Measurements from ENCODE around the gene COL21A1.

Gene COL21A1

DNA sequence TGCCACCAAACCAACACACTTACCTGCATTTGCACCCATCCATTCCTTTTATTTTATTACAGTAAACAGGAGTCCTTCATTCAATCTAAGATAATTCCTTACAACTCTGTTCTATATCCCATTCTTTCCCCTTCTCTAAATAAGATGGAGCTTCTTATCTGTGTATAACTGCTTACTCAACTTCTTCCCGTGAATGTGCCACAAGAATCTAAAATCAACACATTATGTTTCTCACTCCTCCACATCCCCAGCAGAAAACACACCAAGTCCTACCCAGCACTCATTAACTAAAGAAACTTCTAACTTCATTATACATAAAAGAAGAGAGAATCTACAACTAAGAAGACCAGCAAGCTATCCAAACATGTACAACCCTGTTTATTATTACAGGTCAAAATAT lies 141.1 kb downstream of the COL21A1 start:
- DNase-seq (ENCODE audit: low spot score): no peak

GRCh38 chr6:56104591-56104990 lies 142.8 kb downstream of the COL21A1 start:
- DNase-seq (ENCODE audit: low spot score): no peak

DNA sequence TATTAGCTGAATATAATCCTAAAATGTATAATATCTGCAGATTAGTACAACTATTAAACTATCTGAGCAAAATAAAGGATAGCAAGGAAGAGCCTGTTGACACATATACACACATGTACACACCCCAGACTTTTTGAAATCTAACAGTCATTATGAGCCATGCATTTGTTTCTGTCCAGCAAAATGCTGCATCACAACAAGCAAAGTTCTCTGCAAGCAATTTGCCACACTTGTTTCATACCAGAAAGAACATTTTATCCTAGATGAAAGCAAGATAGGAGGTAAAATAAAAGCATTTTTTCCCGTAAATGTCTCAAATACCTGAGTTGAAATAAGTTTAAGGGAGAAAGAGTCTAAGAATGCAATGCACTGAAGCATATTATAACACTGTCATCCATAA lies 145.2 kb downstream of the COL21A1 start:
- DNase-seq (ENCODE audit: low spot score): no peak

DNA sequence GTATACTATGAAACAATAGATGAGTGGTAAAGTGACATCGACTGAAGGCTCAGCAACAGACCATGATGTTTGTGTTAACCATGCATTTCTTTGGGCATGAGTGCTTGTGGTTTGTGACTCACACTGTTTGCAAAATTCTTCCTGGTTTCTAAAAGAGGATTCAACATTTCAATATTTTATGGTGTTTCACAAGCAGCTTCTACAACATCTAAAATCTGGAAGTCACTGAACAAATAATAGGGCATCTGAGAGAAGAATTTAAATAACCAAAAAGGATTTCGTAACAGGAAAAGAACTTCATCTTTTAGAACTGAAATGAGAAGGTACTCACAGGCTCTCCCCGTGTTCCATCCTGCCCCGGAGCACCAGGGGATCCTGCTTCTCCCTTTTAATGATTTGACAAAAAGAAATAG lies 146.2 kb downstream of the COL21A1 start:
- DNase-seq (ENCODE audit: low spot score): peak; percentile 0

DNA sequence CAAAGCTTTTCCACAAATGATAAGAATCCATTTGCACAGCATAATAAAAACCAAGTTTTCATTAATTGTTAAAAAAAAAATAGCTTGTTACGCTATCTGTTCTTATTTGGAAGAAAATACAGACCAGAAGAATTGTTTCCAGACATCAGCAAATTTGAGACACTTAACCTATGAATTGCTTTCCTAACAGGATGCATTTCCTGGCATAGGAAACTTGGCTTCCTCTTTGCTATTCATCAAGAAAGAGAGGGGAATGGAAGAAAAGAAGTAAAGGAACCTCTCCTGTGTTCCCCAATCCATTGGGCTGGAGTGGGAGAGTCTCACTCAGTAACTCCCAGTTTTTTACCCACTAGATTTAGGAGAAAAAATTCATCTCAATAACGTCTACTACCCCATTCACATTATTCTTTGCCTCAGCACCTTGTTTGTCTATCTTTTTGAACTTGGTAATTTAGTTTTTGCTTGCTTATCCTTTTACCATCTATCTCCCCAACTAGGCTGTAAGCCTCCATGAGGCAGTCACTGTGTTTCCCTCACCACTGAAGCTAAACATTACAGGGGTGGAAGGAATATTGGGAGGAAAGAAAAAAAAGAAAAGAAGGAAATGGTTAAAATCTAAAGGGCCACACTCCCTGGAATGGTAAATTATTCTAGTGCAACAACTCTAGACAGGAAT lies 150.3 kb downstream of the COL21A1 start:
- no peak for DNase-seq (ENCODE audit: low spot score)

GRCh38 chr6:56096541-56096940 lies 150.8 kb downstream of the COL21A1 start:
- no peak for DNase-seq (ENCODE audit: low spot score)

- DNase-seq (ENCODE audit: low spot score): no peak
These were observed 153.6 kb downstream of the COL21A1 start for GRCh38 chr6:56093776-56094175.

DNA sequence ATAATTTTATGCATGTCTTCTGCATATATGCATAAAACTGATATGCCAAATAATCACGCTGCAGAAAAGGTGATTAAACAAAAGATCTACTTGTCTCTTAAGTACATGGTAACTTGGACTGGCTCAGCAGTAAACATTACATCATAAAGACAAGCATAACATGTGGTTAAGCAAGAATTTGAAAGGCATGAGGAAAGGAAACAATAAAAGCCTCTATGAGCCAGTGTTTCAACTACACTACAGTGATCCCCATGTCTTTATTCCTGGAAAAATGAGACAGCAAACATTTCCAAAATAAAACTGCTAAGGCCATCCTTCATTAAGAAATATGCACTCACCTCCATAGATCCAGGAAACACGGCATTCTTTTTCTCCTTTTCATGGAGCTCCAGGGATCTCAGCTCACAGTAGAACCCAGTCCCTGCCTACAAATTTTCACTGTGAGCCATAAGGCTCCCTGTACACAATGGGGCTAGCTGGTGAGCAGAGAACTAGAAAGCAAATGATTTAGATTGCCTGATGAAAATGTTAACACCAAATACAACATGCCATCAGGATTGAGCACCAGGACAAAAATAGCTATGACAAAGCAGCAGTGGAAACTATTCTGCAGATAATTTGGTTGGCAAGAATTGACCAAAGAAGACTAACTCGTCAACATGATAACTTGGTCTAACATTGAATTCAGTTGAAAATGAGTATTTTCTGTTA lies 156.1 kb downstream of the COL21A1 start:
- no peak for DNase-seq (ENCODE audit: low spot score)

DNA sequence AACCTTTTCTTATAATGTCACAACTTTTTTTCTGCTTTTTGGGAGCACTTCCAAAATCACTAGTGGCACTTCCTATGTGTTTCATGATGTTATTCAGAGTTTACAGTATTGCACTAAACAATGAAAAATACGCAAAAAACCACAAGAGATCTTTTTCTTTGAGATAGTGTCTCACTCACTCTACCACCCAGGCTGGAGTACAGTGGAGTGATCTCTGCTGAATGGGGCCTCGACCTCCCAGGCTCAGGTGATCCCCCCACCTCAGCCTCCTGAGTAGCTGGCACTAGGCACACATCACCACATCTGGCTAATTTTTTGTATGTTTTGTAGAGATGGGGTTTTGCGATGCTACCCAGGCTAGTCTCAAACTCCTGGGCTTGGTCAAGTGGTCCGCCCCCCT lies 158.7 kb downstream of the COL21A1 start:
- DNase-seq (ENCODE audit: low spot score): no peak

DNA sequence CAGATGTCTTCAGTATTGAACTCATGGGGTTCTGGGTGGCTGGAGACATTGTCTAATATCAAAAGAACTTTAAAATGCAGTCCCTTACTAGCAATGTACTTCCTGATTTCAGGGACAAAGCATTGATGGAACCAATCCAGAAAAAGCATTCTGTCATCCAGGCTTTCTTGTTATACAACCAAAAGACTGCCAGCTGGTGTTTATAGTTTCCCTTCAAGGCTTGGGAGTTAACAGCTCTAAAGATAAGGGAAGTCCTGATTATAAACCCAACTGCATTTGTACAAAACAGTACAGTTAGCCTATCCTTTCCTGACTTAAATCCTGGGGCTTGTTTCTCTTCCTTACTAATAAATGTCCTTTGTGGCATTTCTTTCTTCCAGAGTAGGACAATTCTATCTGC lies 160.0 kb downstream of the COL21A1 start:
- no peak for DNase-seq (ENCODE audit: low spot score)

DNA sequence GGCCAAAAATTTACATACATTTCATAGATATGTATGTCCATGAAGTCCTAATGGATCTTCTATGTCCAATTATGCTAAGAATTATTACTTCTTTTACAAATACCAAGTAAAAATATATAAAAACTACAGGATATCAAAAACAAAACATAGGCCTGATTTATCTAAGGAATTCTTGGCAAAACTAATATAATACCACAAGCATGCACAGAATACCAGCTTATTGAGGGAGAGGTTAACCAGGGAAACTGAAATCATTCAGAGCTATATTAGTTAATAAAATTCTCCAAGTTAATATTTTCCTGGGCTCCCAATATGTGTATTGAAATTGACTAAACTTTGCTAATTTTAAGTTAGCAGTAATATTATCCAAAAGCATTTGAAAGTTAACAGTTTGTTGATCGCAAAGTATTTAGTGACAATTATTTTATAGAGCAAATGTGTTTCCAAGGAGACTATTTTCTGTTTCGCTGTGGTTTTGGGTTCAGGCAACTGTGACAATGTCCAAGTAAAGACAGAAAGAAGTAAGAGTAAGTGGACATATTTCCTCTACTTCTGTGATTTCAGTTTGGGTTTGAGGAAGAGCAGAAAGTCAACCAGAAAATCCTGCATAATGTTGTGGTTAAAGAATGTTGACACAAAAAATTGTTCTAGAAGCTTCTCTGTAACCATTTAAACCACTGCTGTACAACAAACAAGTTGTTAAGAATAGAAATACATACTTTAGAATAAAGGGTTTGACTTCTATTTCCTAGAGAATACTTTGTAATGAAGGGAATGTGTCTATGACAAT lies 167.4 kb downstream of the COL21A1 start:
- no peak for DNase-seq (ENCODE audit: low spot score)

- no peak for DNase-seq (ENCODE audit: low spot score)
These were observed 171.3 kb downstream of the COL21A1 start for GRCh38 chr6:56076033-56076432.

GRCh38 chr6:56073761-56074160 lies 173.6 kb downstream of the COL21A1 start:
- DNase-seq (ENCODE audit: low spot score): no peak

GRCh38 chr6:56073315-56073714 lies 174.1 kb downstream of the COL21A1 start:
- DNase-seq (ENCODE audit: low spot score): no peak

GRCh38 chr6:56072856-56073255 lies 174.5 kb downstream of the COL21A1 start:
- DNase-seq (ENCODE audit: low spot score): no peak

GRCh38 chr6:56065408-56065807 lies 182.0 kb downstream of the COL21A1 start:
- no peak for DNase-seq (ENCODE audit: low spot score)

GRCh38 chr6:56062836-56063235 lies 184.5 kb downstream of the COL21A1 start:
- DNase-seq (ENCODE audit: low spot score): no peak

DNA sequence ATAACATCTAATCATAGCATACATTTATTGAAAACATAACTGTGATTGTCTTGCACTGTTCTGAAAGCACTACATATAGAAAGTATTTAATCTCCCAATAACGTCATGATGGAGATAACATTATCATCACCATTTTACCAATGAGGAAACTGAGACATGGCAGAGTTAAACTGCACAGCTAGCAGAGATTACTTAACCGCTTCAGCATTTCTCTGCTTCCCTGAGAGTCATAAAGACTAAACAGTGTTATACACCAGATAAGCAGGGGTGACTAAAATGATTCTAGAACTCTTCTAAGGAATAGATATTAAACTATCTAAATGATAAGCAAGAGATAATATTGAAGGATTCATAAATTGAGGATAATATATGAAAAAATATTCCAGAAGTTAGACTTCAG lies 188.7 kb downstream of the COL21A1 start:
- no peak for DNase-seq (ENCODE audit: low spot score)

DNA sequence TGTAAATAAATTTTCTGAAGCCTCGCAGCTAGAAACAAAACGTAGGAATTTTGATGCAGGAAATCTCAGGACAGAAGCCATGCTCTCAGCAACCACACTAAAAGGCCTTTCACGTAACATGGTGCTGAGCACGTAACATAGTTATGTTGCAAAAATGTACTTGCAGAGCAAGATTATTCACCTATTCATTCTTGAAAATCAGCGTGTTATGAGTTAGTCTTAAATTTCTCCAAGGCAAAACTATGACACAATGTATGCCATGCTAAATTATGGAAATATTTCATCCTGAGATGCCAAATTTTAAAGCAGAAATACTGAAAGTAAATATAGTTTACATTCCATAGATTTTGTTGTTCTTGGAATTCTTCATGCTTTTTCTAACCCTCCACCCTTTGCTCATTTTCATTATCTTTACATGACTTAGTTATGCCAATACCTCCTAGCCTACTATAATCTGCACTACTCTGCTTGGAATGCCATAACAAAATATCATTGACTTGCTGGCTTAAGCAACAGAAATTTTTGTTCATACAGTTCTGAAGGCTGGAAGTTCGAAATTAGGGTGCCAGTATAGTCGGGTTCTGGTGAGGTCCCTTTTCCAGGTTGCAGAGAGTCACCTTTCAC lies 192.2 kb downstream of the COL21A1 start:
- no peak for DNase-seq (ENCODE audit: low spot score)

- DNase-seq (ENCODE audit: low spot score): no peak
These were observed 196.2 kb downstream of the COL21A1 start for GRCh38 chr6:56051202-56051598.

- DNase-seq (ENCODE audit: low spot score): no peak
These were observed 196.7 kb downstream of the COL21A1 start for GRCh38 chr6:56050530-56051201.

DNA sequence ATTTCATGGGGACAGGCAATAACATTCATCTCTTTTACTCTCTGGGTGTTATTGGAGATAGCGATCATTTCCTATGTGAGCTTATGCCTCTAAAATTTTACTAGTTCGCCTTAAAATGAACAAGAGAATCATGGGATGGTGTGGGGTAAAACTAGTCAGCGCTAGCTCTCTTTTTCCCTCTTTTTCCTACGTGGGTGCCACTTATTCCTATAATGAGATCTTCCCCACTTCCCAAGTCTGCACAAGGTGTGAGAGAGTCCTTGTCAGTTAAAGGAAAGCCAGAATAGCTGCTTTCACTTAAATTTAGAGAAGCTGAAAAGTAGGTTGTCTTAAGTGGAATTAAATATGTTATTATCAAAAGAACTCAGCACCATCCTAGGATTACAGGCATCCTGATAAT lies 198.8 kb downstream of the COL21A1 start:
- DNase-seq (ENCODE audit: low spot score): no peak
